ENCODE measurements around the gene PSMC6. TPM values are rescaled to one million over a fixed set of nuclear protein-coding genes. Genes with fewer than 3 reads are reported as not detected.

Gene PSMC6
- total and polyA plus RNA-seq, 2 of the 13 experiments (the other 11 are each of a cell fraction or from before 2014, with no cell fraction given) = 90.0 to 210 TPM

DNA sequence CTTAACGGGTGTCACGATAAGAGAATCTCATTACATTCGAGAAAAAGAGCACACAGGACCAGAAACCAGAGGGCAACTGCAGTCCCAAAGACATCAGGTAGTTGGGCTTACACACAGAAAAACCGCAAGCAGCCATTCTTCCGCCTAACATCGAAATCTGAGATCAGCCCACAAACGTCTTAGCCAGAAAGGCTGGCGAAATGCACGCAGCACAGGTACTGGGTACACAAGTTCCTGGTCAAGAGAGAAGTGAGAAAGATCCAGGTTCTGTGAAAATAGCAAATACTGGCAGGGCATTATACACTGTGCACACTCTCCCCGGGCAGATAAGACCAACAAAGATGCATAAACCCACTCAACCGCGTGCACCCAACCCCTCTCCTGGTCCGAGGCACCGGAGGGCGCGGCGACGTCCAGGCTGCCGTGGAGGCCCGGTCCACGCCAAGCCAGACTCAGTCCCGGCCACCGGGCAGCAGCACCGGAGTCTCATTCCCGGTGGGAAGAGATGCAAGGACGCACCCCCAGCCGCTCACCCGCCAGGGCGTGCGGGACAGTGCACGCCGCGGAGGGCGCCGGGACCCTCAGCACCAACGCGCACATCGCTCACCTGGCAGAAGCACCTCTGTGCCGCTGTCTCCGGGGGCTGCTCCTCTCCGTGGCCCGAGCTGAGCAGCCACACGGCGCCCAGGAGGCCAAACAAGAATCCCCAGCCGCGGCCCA lies 12.1 kb upstream of the PSMC6 start (continued):
- no peak for TF ChIP-seq ZBTB4 (CRISPR knock-in tag; IDR thresholded peaks at IDR 0.05; ENCODE audit: borderline replicate concordance)
- TF ChIP-seq FOSL1 (CRISPR knock-in tag; IDR thresholded peaks at IDR 0.05; ENCODE audit: borderline replicate concordance) = no peak
- no peak for TF ChIP-seq FOXJ3 (CRISPR knock-in tag; IDR thresholded peaks at IDR 0.05; ENCODE audit: borderline replicate concordance)
- TF ChIP-seq NFKB2 (CRISPR knock-in tag; IDR thresholded peaks at IDR 0.05; ENCODE audit: borderline replicate concordance) = no peak; the same call in 1 of the 2 replicates
- peak; percentile 78 for TF ChIP-seq AGO2 (optimal IDR thresholded peaks at IDR 0.05; ENCODE audit: low read depth, low read length)
- TF ChIP-seq ZNF441 (CRISPR knock-in tag; IDR thresholded peaks at IDR 0.05; ENCODE audit: borderline replicate concordance) = no peak
- no peak for TF ChIP-seq ZNF597 (CRISPR knock-in tag; IDR thresholded peaks at IDR 0.05)
- TF ChIP-seq GATAD1 (CRISPR knock-in tag; IDR thresholded peaks at IDR 0.05) = no peak
- no peak for TF ChIP-seq ZBTB8A (CRISPR knock-in tag; IDR thresholded peaks at IDR 0.05; ENCODE audit: borderline replicate concordance, low read depth)
- no peak for TF ChIP-seq NR3C1 (CRISPR knock-in tag; IDR thresholded peaks at IDR 0.05)
- TF ChIP-seq CSRNP1 (CRISPR knock-in tag; IDR thresholded peaks at IDR 0.05) = no peak
- no peak; the same call in 1 of the 2 replicates for TF ChIP-seq GABPB1 (CRISPR knock-in tag; IDR thresholded peaks at IDR 0.05)
- no peak for TF ChIP-seq ZNF224 (CRISPR knock-in tag; IDR thresholded peaks at IDR 0.05)
- no peak for TF ChIP-seq NR2F6 (IDR thresholded peaks at IDR 0.05)
- no peak for TF ChIP-seq NR2F6 (CRISPR knock-in tag; IDR thresholded peaks at IDR 0.05)
- TF ChIP-seq ZNF549 (CRISPR knock-in tag; IDR thresholded peaks at IDR 0.05) = no peak
- 0 out of 2 replicates have a peak, but pooled peaks have one; percentile 22 for TF ChIP-seq ZNF605 (CRISPR knock-in tag; IDR thresholded peaks at IDR 0.05)
- TF ChIP-seq ZNF354B (CRISPR knock-in tag; IDR thresholded peaks at IDR 0.05) = no peak
- TF ChIP-seq, protein P1, sequence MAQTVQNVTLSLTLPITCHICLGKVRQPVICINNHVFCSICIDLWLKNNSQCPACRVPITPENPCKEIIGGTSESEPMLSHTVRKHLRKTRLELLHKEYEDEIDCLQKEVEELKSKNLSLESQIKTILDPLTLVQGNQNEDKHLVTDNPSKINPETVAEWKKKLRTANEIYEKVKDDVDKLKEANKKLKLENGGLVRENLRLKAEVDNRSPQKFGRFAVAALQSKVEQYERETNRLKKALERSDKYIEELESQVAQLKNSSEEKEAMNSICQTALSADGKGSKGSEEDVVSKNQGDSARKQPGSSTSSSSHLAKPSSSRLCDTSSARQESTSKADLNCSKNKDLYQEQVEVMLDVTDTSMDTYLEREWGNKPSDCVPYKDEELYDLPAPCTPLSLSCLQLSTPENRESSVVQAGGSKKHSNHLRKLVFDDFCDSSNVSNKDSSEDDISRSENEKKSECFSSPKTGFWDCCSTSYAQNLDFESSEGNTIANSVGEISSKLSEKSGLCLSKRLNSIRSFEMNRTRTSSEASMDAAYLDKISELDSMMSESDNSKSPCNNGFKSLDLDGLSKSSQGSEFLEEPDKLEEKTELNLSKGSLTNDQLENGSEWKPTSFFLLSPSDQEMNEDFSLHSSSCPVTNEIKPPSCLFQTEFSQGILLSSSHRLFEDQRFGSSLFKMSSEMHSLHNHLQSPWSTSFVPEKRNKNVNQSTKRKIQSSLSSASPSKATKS (CRISPR knock-in tag; IDR thresholded peaks at IDR 0.05) = no peak
- no peak for TF ChIP-seq PAX8 (CRISPR knock-in tag; IDR thresholded peaks at IDR 0.05; ENCODE audit: borderline replicate concordance)
- no peak for TF ChIP-seq SMAD3 (CRISPR knock-in tag; IDR thresholded peaks at IDR 0.05)
- TF ChIP-seq RBFOX2 (IDR thresholded peaks at IDR 0.05; ENCODE audit: low read depth, low read length) = no peak

Data from HepG2 (cell line).